ENCODE results near the gene AKAP4. TPM values are rescaled to one million over a fixed set of nuclear protein-coding genes. Genes with fewer than 3 reads are reported as not detected.

The AKAP4 gene
- total RNA-seq, 4 donors from 2014 or later = 0.22 to 0.67 TPM; not detected in 2

GRCh38 chrX:50158593-50158992 lies 42.2 kb downstream of the AKAP4 start:
- Histone ChIP-seq H3K36me3 (no peaks in the 10 kb centered on the region), H3K27ac (no peak overlapping the region), H3K4me3 (replicated peaks in 1 of 3) (no peak overlapping the region), H3K4me1 (no peaks in the 10 kb centered on the region), H3K9me3 (no peaks in the 10 kb centered on the region), H3K27me3 (no peaks in the 10 kb centered on the region)
- intact Hi-C loops (cut with DNase I) = no loop called here
- WGBS, 2 donors = 75 to 89% methylated on average over 1 of the region's 1 CpG
- DNase-seq = no peak
- no peak for TF ChIP-seq CTCF (IDR thresholded peaks at IDR 0.05)
- no peak for TF ChIP-seq POLR2A (IDR thresholded peaks at IDR 0.05)

- TF ChIP-seq POLR2A (IDR thresholded peaks at IDR 0.05) (no peak), CTCF (IDR thresholded peaks at IDR 0.05) (no peak)
- no peak for DNase-seq
- Histone ChIP-seq H3K9me3 (no peaks in the 10 kb centered on the region), H3K4me3 (replicated peaks in 1 of 3) (no peak overlapping the region), H3K27ac (no peak overlapping the region), H3K36me3 (no peaks in the 10 kb centered on the region), H3K4me1 (no peaks in the 10 kb centered on the region), H3K27me3 (no peaks in the 10 kb centered on the region)
- intact Hi-C loops (cut with DNase I) = no loop called here
- 48 to 53% methylated on average over 3 to 4 of the region's 4 CpGs for WGBS, 2 donors
Observed at GRCh38 chrX:50157545-50158135, 43.2 kb downstream of the AKAP4 start.

DNA sequence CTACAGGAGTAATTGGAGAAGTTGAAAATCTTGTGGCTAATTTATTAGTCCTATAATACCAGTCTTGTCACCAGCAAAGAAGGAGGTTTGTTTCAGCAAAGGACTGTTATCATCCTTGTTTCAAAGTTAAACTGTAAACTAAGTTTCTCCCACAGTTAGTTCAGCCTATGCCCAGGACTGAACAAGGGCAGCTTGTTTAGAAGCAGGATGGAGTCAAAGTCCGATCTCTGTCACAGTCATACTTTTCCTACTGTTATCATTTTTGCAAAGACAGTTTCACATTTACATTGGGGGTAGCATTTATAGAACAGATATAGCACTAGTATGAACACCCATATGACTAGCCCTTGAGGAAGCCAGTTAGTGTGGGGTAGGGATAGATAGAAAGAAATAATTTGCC lies 46.4 kb downstream of the AKAP4 start:
- no peak overlapping the region for H3K27ac ChIP-seq
- no peak for TF ChIP-seq POLR2A (IDR thresholded peaks at IDR 0.05)
- WGBS, 2 donors = 91 to 92% methylated on average over 1 of the region's 1 CpG
- H3K9me3 ChIP-seq = no peaks in the 10 kb centered on the region
- H3K4me1 ChIP-seq = no peaks in the 10 kb centered on the region
- no peak overlapping the region for H3K4me3 ChIP-seq (replicated peaks in 1 of 3)
- no peak for DNase-seq
- H3K36me3 ChIP-seq = no peaks in the 10 kb centered on the region
- no peaks in the 10 kb centered on the region for H3K27me3 ChIP-seq
- intact Hi-C loops (cut with DNase I) = no loop called here

DNA sequence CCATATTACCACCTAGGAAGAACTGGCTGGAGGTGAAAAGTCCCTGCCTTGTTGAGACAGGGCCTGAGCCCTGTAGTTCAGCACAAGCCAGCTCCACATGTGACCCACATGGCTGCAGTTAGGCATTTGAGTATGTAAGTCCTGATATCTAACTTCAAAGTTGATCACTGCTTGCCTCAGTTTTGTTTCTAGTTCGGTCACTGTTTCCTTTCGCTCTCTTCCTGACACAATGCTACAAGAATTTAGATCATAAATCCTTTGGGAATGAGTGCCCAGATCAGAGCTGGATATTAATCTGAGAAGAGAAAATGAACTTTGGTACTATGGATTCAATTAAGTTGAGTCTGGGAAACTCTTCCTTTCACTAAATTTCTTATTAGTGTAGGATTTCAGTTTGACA lies 48.4 kb downstream of the AKAP4 start:
- TF ChIP-seq POLR2A (IDR thresholded peaks at IDR 0.05) (no peak), CTCF (IDR thresholded peaks at IDR 0.05) (no peak)
- Histone ChIP-seq H3K4me1 (no peaks in the 10 kb centered on the region), H3K4me3 (replicated peaks in 1 of 3) (no peak overlapping the region), H3K36me3 (no peaks in the 10 kb centered on the region), H3K27me3 (no peaks in the 10 kb centered on the region), H3K9me3 (no peaks in the 10 kb centered on the region), H3K27ac (no peak overlapping the region)
- intact Hi-C loops (cut with DNase I) = no loop called here
- DNase-seq = no peak
- 64 to 79% methylated on average over 2 of the region's 2 CpGs for WGBS, 2 donors

DNA sequence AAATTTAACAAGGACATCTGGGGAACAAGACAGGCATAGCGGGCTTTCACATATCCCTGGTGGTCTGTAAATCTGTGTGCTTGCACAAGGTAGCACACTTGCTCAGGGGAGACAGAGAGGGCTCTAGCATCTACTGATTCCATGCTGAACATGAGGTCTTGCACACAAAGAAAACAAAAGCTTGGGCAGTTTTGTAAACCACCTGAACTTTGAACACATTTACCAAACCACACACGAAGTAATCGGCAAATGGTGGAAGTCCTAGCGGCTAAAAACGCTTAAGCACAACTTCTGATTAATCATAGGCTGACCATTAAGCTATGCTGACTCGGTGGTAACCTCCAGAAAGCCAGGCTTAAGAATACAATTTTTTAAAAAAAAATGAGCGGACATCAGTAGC lies 52.8 kb downstream of the AKAP4 start:
- Histone ChIP-seq H3K9me3 (no peaks in the 10 kb centered on the region), H3K36me3 (no peaks in the 10 kb centered on the region), H3K27me3 (no peaks in the 10 kb centered on the region), H3K4me1 (no peaks in the 10 kb centered on the region), H3K27ac (no peak overlapping the region), H3K4me3 (replicated peaks in 1 of 3) (no peak overlapping the region)
- no peak for DNase-seq
- intact Hi-C loops (cut with DNase I) = no loop called here
- 84 to 85% methylated on average over 7 of the region's 7 CpGs for WGBS, 2 donors
- no peak for TF ChIP-seq CTCF (IDR thresholded peaks at IDR 0.05)
- TF ChIP-seq POLR2A (IDR thresholded peaks at IDR 0.05) = no peak

Small RNA genes within 50 kb of the gene (small RNA-seq; reads per million reads assigned to genes)
- gene PYY3 (not detected), gene RF00019 (not detected)

Other genes starting within 250 kb of the AKAP4 start
- gene CCNB3, start 3.8 kb upstream of the AKAP4 start, total RNA-seq = 1 to 10 TPM in 1 of 4 donors, under 1 TPM in 3; 0.54 to 1.0 (median 0.74) TPM